Neutrophil (primary cell): Measurements from ENCODE around the gene ST14.
A peak's percentile ranks its signal among the peaks of the same experiment; 100 is the strongest.

Experiments used
- H3K27ac ChIP-seq: fragments of 200-600 bp; sonication (generic); 2 replicates; pipeline ENCODE4 v1.5.1; 2016; ENCODE audit warnings: mild to moderate bottlenecking, moderate library complexity
- H3K27me3 ChIP-seq: fragments of 200-600 bp; sonication (generic); 2 replicates; pipeline ENCODE4 v1.6.0; 2016; ENCODE audit warnings: mild to moderate bottlenecking
- H3K36me3 ChIP-seq: fragments of 200-600 bp; sonication (generic); 2 replicates; pipeline ENCODE4 v1.5.1; 2017
- H3K4me1 ChIP-seq, 2 experiments: fragments of 200-600 bp in 1 of 2; sonication (generic) in 1 of 2; 1 replicate in 1 of 2; 2 replicates in 1 of 2; pipeline versions ENCODE4 v1.5.1 to v1.6.1; 2013 to 2016; ENCODE audit warnings: low read depth in 1 of 2, low read length in 1 of 2, mild to moderate bottlenecking in 1 of 2, moderate library complexity in 1 of 2; ENCODE audit not compliant: control insufficient read depth in 1 of 2, insufficient read depth in 1 of 2
- H3K4me3 ChIP-seq, 2 experiments: fragments of 200-600 bp in 1 of 2; sonication (generic) in 1 of 2; 1 replicate in 1 of 2; 2 replicates in 1 of 2; pipeline ENCODE4 v1.5.1; 2013 to 2016; ENCODE audit warnings: low read depth in 1 of 2, low read length in 1 of 2, mild to moderate bottlenecking in 1 of 2, moderate library complexity in 1 of 2
- H3K9me3 ChIP-seq: fragments of 200-600 bp; sonication (generic); 2 replicates; pipeline ENCODE4 v1.5.1; 2016
- TF ChIP-seq, protein P1 (sequence below): fragments of 200-600 bp; sonication (generic); IDR thresholded peaks from 2 replicates; pipeline ENCODE4 v1.5.1; 2016; ENCODE audit warnings: antibody characterized with exemption

Gene ST14

GRCh38 chr11:130127509-130127908 is 32.1 kb upstream of the ST14 start:
- no peak overlapping the region for H3K27ac ChIP-seq
- no peaks in the 10 kb centered on the region for H3K27me3 ChIP-seq
- no peak overlapping the region for H3K4me3 ChIP-seq
- TF ChIP-seq, protein P1, sequence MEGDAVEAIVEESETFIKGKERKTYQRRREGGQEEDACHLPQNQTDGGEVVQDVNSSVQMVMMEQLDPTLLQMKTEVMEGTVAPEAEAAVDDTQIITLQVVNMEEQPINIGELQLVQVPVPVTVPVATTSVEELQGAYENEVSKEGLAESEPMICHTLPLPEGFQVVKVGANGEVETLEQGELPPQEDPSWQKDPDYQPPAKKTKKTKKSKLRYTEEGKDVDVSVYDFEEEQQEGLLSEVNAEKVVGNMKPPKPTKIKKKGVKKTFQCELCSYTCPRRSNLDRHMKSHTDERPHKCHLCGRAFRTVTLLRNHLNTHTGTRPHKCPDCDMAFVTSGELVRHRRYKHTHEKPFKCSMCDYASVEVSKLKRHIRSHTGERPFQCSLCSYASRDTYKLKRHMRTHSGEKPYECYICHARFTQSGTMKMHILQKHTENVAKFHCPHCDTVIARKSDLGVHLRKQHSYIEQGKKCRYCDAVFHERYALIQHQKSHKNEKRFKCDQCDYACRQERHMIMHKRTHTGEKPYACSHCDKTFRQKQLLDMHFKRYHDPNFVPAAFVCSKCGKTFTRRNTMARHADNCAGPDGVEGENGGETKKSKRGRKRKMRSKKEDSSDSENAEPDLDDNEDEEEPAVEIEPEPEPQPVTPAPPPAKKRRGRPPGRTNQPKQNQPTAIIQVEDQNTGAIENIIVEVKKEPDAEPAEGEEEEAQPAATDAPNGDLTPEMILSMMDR: no peak
- H3K9me3 ChIP-seq: no peaks in the 10 kb centered on the region
- peaks cover 82% of the 10 kb centered on the region for H3K36me3 ChIP-seq
- H3K4me1 ChIP-seq: peaks cover 35 to 41% of the 10 kb centered on the region in 2 experiments

DNA sequence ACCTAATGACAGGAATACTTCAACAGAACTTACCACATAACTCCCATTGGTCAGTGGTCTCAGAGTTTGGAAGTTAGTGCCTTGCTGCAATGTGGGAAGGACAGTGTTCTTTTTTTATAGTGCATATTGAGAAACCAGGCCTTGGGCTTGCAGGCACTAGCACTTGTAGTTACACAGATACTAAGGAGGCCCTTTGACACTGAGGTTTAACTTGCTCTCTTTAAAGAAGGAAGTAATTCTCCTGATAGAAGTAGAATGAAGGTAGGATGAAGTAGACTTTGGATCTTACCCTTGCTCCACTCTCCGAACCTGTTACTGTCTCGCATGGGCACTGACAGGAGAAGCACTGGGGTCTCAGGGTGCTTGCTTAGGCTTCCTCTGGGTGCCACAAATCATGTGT is 31.0 kb upstream of the ST14 start:
- H3K36me3 ChIP-seq: peaks cover 78% of the 10 kb centered on the region
- H3K4me3 ChIP-seq: no peak overlapping the region
- TF ChIP-seq, protein P1: no peak
- no peaks in the 10 kb centered on the region for H3K27me3 ChIP-seq
- no peaks in the 10 kb centered on the region for H3K9me3 ChIP-seq
- H3K27ac ChIP-seq: peak overlapping the region; percentile 28
- H3K4me1 ChIP-seq: peaks cover 35 to 41% of the 10 kb centered on the region in 2 experiments

- H3K4me1 ChIP-seq: peaks cover 34 to 41% of the 10 kb centered on the region in 2 experiments
- no peaks in the 10 kb centered on the region for H3K27me3 ChIP-seq
- H3K9me3 ChIP-seq: no peaks in the 10 kb centered on the region
- TF ChIP-seq, protein P1: no peak
- H3K36me3 ChIP-seq: peaks cover 88% of the 10 kb centered on the region
- H3K27ac ChIP-seq: no peak overlapping the region
- H3K4me3 ChIP-seq: no peak overlapping the region
Observed at GRCh38 chr11:130129922-130130321, 29.7 kb upstream of the ST14 start.

DNA sequence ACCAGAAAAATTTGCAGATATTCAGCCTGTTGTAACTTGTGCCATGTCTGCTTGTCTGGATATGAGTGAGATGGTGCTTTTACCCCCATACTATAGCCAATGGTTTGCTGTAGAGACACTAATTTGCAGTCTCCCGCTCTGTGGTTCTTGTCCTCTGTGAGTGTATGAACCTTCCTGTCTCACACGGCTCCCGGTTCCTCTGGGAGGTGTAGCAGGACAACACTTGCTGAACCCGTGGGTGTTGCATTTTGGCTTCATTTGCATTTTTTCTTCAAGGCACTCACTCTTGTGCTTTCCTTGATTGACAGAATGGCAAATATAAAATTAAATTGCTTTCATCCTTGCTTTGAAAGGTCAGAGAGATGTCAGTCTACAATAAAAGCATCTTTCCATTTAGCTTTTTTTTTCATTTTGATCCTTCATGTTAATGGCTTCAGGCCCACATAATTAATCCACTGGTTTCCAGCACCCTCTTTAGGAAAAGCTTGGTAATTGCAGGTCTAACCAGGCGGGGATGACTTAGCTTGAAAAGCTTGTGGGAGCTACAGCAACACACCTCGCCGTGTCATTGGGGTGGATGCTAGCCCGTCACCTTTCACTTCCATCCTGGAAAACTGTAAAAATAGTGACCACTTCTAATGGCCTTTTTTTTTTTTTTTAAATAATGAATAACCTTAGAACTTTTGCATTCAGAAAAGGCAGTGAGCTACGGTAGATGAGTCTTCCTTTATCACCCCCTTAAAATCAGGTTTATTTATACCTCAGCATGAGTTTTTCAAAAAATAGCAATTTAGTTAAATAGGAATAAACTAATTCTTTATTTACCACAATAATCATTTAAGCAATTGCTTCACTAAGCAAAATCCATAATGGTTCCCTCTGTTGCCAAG is 27.4 kb upstream of the ST14 start:
- Histone ChIP-seq H3K4me3 (no peak overlapping the region), H3K27me3 (no peaks in the 10 kb centered on the region), H3K36me3 (peaks cover 93% of the 10 kb centered on the region), H3K4me1 (peaks cover 25 to 32% of the 10 kb centered on the region in 2 experiments), H3K9me3 (no peaks in the 10 kb centered on the region), H3K27ac (peak overlapping the region; percentile 90)
- TF ChIP-seq, protein P1: peak; percentile 86

GRCh38 chr11:130133716-130134115 is 25.9 kb upstream of the ST14 start:
- TF ChIP-seq, protein P1: no peak
- peaks cover 25 to 32% of the 10 kb centered on the region in 2 experiments for H3K4me1 ChIP-seq
- peak overlapping the region in 1 of 2 experiments; percentile 13 for H3K4me3 ChIP-seq
- peak overlapping the region; percentile 90 for H3K27ac ChIP-seq
- peaks cover 88% of the 10 kb centered on the region for H3K36me3 ChIP-seq
- H3K9me3 ChIP-seq: no peaks in the 10 kb centered on the region
- H3K27me3 ChIP-seq: no peaks in the 10 kb centered on the region
